ENCODE results near the gene TXNRD1.
"Not testable (repeated sequence)": the region's sequence is repeated elsewhere in the genome, so short reads cannot be mapped to it uniquely, and the experiment has no call there.

TXNRD1 gene

DNA sequence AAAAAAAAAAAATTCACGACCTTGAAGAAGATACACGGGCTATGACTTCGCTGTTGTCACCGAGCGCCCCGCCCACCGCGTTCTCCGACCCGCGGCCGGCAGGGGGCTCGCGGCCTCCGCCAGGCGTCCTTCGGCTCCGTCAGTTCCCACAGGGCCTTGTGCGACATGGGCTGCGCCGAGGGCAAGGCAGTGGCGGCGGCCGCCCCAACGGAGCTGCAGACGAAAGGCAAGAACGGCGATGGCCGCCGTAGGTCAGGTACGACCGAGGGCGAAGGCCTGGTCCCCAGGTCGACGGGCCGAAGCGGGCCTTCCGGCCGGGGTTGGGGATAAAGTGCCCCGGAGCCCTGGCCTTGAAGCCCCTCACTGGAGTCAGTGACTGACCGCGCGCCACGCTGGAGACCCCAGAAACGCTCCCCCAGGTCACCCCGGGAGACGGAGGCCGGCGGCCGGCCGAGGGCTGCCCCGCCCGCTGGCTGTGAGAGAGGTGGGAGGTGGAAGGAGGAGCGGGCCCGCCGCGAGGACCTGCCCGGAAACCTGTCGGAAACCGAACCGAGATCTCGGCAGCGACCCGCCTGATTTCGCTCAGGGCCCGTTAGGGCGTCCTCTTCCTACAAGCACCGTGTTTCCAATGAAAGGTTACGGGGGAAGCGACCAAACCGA, at the start of gene TXNRD1:
Gene TXNRD1, plus strand, starts transcription at position 142 of the 660 bp plus-strand sequence. Its CDS starts 24 bp downstream, at position 166.
- peak; percentile 87 for DNase-seq (ENCODE audit: low spot score)

DNA sequence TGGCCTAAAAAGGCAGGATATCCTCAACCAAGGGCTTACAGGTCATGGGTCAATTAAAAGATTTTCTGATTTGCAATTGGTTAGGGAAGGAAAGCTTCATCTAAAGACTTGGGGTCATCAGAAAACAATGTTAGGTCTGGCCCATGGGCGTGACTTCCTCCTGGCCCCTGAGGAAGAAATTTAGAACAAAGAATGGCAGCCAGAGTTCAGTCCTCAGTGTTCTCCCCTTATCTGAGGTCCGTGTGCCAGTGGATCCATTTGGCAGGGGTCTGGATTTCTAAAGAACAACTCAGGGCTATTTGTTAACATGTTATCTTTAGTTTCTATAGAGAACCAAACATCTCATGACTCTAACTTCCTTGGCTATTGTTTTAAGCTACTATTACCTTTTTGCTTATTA, 49.8 kb upstream of the TXNRD1 start:
- DNase-seq (ENCODE audit: low spot score): no peak

DNA sequence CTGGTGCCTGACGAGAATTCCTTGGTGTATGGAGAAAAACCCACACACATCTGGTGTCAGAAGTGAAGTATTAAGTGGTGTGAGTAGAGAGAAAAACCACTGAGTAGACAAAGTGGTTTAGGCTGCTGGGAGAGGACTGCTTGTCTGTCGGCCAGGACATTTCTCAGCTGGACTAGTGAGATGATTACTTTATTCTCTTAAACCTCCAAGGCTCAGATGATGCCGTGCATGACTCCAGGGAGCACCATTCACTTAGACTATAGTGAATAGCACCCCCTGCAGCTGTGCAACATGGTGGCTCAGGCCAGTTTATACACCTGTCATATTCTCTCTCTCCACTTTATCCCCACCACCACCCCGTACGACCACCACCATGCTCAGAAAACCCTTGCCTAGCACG, 49.1 kb upstream of the TXNRD1 start:
- DNase-seq (ENCODE audit: low spot score): no peak

DNA sequence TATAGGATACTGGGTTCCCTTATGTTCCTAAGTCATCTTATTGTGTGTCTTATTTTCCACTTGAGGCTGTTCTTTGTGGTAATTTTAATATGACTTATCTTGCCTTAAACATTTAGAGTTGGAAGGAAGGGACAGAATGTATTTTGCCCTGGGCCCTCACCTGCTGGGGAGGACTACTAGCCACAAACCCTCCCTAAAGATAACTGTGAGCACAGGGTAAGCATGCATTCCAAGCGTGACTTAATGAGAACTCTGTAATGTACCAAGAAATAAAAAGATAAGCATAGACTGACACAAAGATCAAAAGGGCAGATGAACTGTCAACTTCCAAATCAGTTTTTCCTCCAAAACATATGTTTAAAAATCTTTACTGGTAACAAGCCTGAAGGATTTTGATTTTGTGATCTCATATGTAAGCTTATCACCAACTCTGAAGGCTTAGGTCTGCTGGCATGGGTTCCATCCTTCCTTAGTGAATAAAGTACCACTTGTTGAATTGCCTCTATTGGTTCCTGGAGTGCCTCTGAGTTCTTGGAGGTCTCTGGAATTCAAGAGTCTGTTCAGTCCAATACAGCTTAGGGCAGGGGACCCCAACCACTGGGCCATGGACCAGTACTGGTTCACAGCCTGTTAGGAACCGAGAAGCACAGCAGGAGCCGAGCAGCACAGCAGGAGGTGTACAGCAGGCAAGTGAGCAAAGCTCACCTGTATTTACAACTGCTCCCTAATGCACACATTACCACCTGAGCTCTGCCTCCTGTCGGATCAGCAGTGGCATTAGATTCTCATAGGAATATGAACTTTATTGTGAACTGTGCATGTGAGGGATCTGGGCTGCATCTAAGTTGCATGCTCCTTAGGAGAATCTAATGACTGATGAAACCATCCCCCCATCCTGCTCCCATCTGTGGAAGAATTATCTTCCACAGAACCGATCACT, 47.8 kb upstream of the TXNRD1 start:
- no peak for DNase-seq (ENCODE audit: low spot score)

DNA sequence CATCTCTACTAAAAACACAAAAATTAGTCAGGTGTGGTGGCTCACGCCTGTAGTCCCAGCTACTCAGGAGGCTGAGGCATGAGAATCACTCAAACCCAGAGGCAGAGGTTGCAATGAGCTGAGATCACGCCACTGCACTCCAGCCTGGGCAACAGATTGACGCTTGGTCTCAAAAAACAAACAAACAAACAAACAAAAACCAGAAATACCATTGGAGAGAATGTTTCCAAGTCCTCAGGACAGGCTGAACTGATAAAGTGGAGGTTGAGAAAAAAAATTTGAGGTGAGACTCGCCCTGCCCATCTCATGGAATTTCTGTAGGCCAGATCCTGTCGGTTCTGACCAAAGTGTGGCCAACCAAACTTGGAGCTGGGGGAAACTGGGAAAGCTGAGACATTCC, 47.0 kb upstream of the TXNRD1 start:
- DNase-seq (ENCODE audit: low spot score): no peak

DNA sequence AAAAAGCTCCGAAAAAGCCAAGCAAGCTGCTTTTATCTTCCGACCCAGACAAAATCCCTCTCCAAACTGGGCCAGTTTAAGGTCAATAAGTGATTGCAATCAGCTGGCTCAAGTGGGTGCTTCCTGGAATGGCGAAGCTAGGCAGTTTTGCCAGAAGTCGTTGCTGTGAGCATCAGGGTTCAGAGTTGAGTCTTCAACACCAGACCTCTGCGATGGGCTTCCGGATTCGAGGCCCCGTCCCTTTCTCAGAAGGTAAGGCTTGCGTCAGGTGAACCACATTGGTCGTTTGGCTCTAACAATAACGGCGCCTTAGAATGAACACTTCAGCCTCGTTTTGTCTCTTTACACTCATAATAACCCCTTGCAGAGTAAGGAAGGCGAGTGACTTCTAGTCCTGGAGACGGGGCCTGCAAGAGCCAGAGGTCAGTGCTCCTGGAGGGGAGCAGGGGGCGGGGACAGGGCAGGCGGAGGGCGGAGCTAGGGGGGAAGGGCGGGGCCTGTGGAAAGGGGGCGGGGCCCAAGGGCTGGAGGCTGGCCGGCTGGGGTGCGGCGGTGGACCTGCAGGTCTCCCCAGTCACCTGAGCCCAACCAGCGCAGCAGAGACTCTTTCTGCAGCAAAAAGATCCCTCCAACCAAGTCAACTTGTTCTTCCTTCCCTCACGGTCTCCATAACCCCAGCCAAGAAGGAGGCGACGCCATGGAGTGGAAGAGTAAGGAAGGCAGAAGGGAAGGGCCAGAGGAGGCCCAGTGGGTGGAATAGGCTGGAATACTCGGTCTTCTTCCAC, 43.6 kb upstream of the TXNRD1 start:
- no peak for DNase-seq (ENCODE audit: low spot score)

DNA sequence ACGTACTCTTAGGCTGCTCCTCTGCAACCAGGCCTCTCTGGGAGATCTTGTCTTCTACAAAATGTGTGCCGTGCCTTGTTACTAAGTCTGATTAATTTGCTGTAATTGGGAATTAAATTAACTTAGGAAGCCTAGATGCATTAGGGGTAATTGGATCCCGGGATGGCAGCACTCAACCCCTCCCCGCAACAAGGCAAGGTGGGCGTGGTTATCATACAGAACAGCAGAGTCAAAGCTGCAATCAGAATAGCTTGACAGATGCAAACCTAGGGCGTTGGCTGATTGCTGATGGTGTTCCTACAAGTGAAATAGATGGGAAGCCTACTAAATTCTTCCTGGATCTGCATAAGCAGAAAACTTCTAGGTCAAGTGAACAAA, 43.0 kb upstream of the TXNRD1 start:
- DNase-seq (ENCODE audit: low spot score): no peak

DNA sequence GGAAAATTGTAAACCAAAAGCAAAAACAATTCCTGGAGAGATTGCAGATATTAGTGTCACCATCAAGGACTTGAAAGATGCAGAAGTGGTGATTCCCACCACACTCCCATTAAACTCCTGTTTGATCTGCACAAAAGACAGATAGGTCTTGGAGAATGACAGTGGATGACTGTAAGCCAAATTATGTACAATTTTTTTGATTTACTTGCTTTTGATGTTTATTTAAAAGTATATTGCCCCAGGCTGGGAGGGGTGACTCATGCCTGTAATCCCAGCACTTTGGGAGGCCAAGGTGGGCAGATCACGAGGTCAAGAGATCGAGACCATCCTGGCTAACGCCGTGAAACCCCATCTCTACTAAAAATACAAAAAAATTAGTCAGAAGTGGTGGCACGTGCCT, 41.8 kb upstream of the TXNRD1 start:
- not testable (repeated sequence) for DNase-seq (ENCODE audit: low spot score)

DNA sequence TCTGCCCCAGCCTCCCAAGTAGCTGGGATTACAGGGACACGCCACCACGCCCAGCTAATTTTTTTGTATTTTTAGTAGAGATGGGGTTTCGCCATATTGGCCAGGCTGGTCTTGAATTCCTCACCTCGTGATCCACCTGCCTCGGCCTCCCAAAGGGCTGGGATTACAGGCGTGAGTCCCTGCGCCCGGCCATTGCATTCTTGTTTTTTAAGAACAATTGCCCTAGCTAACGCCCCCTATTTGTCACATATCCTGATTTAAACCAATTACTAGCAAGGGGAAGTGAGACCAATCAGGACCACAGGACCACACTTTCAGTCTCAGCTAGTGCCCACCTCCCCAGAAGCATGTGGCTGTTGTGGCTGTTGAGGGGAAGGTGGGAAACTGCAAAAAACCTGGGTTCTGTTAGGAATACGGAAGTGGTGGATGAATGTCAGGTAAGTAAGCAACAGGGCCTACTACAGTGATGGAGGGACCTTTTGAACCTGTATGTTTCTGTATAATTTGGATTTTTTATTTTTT, 39.8 kb upstream of the TXNRD1 start:
- no peak for DNase-seq (ENCODE audit: low spot score)

DNA sequence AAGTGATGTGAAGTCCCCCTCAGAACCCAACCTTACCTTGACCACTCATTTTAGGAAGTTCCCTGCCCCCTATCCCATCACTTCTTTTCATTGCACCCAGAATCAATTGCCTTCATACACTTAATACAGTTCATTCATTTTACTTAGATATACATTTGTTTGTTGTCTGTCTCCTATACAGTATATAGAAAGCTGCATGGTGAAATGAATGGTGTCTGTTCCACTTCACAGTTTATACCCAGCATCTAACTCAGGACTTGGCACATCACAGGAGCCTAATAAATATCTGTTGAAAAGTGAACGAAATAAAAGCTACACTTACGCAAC, 38.3 kb upstream of the TXNRD1 start:
- no peak for DNase-seq (ENCODE audit: low spot score)

DNA sequence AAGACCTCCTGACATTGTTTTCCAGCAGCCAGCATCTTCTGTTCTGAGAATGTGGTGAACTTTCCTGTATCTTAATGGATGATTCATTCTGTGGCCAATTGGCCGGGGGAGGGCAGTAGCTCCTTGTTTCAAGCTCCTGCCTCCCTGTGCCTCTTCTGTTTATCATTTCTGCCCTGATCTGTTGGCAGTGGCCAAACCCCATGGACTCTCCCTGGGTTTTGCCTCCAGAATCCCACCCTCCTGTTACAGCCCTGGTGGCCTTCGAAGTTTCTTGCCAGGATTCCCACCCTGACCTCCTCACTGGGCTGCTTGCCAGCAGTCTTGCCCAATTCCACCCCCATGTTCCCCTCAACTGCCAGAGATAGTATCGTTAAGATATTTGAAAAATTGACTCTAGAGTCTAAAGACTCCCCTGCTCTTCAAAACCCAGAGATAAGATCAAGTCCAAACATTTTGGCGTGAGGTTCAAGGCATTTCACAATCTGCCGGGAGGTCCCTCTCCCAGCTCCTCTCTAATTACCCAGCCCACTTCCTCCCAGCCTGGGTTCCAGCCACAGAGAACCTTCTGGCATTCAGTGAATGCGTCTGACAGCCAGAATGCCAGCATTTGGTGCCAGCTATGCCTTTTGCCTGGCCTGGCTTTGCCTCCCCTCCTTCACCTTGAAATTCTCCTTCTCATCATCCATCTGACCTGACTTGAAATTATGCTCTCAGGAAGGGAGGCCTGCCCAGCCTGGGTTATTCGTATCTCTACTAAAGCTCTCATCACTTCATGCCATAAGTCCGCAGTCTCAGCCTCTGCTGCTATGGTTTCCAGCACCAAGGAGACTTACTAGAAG, 37.7 kb upstream of the TXNRD1 start:
- peak; percentile 91 for DNase-seq (ENCODE audit: low spot score)

DNA sequence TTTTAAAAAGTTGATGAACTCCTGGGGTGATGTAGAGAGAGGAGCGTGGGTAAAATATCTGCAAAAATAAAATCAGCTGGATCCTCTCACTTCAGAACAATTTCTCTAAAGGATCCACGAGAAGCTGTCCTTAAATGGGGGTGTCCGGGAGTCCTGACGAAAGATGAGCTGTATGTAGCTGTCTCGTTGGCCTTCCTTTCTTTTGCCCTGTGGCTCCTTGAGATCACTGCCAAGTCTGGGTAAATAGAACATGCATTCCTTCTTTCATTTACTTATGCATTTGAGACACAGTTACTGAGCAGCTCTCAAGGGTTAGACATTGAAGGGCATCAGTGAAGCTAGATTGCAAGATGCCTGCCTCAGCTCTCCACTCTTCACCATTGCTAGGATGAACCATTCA, 35.2 kb upstream of the TXNRD1 start:
- no peak for DNase-seq (ENCODE audit: low spot score)

DNA sequence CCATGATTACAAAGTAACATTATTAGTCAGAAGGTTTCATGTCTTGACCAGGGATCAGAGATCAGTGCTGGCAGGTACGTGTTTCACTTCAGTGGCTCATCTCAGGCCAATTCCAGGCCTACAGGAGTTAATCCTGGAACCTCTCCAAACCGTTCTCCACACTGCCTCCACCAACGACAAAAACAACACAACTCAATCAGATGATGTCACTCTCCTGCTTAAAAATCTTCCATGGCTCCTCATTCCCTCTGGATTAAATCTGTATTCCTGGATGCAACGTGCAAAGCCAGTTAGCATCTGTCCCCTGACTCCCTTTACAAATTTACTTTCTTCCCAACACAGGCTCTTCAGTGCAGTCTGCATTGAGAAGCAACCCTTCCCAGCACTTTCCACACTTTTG, 34.3 kb upstream of the TXNRD1 start:
- peak; percentile 15 for DNase-seq (ENCODE audit: low spot score)

DNA sequence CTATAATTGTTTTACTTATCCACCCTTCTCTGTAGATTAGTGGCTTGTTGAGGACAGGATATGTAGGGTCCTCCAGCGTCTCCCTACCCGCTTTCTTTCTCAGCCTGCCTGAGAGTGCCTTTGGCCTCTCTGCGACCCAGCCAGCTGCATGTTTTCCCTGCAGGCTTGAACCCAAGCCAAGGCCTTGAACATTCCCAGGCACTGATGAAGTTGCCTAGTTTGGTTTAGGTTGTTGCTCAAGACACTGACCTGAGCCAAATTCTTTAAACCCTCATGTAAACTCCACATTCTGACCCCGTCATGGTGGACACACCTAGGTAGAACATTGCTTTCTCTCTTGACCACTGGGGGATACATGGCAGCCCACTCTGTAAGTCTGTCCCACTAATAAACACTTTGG, 33.4 kb upstream of the TXNRD1 start:
- peak; percentile 70 for DNase-seq (ENCODE audit: low spot score)

DNA sequence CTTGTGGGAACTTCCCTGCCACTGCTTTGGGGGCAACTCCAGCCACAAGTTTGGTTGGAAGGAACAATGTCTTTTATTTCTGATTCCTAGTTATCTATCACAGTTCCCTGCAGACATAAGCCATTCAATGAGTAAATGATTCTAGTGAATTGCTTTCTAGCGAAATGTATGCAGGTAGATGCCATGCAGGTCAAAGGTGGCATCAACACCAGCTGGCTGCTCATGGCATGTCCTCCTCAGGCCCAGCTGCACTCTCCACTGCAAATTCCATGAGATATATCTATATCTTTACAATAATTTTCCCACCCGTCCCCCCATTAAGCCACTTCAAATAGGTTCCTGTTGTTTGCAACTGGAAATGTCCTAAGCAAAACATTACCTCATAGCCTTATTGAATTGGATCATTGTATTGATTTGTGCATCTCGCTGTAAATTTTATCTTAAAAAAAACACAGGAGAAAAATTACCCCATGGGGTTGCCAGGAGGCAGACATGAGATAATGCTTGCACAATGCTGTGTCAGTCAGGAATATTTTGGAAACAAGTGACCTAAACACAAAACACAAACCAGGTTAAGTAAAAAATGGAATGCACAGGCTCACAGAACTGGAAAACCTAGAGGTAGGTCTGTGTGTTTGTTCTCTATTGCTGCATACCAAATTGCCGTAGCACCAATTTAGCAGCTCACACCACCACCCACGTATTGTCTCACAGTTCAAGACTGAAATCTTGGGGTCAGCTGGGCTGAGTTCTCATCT, 32.8 kb upstream of the TXNRD1 start:
- no peak for DNase-seq (ENCODE audit: low spot score)

DNA sequence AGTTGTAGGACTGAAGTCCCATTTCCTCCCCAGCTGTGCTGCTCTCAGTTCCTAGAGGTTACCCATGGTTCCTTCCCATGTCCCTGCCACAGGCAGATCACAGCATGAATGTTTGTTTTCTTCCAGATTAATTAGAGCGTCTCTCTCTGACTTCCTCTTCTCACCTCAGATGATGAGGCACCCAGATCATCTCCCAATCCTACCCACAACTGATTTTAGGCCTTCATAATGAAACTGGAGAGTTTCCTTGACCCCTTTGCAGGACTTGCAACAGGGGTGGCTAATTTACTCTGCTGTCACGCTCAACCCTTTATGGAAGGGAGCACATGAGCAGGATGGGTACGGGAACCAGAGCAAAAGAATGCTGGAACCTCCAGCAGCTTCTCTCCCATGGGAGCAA, 32.1 kb upstream of the TXNRD1 start:
- DNase-seq (ENCODE audit: low spot score): no peak

DNA sequence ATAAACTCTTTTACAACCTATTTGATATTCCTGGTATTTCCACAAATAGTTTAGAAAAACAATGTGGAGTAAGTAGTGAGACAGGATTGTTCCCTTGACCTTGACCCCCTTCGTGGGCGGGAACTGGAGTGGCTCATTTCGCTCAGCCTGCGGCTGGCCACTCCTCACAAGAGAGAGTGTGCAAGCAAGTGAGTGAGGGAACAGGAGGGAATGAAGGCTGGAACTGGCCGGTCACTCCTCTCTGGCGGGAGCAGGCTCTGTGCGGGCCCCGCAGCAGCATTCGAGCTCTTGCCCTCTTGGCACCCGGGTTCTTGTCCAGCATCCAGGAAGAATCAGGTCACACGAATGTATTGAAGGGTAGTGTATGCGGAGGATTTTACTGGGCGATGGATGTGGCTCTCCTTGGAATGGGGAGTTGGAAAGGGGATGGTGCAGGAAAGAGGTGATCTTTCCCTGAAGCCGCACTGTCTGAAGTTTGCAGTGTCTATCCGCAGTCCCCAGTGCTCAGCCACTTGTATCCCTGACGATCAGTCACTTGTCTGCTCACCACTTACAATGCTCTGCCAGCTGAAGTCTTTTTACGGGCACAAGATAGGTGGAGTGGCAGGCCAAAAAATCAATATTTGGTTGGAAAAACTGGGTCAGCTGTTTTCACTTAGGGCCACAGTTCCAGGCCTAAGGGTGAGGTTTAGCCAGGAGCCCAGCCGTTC, 28.0 kb upstream of the TXNRD1 start:
- no peak for DNase-seq (ENCODE audit: low spot score)

DNA sequence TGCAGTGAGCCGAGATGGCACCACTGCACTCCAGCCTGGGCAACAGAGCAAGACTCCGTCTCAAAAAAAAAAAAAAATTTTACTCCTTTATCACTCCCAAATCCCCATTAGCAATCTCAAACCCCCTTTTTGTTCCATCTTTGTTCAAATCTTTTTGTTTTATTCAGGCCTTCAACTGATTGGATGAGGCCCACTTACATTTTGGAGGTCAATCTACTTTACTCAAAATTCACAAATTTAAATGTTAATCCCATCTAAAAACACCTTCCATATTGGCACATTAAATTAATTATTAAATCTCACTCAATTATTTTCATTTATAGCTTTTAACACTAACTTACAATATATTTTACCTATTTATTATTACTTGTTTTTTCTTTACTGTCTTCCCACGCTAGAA, 27.0 kb upstream of the TXNRD1 start:
- DNase-seq (ENCODE audit: low spot score): no peak

DNA sequence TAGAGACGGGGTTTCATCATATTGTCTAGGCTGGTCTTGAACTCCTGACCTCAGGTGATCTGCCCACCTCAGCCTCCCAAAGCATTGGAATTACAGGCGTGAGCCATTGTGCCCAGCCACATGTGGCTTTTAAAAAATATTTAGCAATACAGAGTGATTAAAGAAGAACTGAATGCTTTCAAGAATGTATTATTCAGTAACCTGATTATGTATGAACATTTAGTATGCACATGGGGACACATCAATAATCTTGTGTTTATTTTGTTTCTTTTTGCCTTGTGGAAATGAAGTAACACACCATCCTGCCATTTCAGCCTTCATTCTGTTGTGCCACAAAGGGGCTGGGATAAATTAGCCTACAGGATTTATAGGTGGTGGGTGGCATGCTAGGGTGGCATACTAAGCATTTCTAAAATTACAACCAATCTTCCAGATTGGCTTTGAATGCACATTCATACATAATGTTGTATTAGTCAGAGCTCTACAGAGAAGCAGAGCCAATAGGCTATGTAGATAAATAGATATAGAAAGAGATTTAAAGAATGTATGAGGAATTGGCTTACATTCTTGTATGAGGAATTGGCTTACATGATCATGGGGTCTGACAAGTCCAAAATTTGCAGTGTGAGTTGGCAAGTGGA, 25.5 kb upstream of the TXNRD1 start:
- DNase-seq (ENCODE audit: low spot score): peak; percentile 22

Measured in GM03348 (cell line).